HepG2 (cell line): ENCODE results near the gene DPY19L1. TPM values are rescaled to one million over a fixed set of nuclear protein-coding genes. Genes with fewer than 3 reads are reported as not detected.

Experiments
- CENPX ChIP-seq: sonication (generic); formaldehyde crosslinking; IDR thresholded peaks from 2 replicates; pipeline ENCODE4 v1.9.0; 2021; ENCODE audit warnings: mild to moderate bottlenecking, missing genetic modification reagents, moderate library complexity
- DNMT3B ChIP-seq: conservative IDR thresholded peaks from 2 replicates; pipeline ENCODE4 v1.6.1; 2016; ENCODE audit warnings: missing biosample characterization, control low read depth
- ETV6 ChIP-seq: sonication (generic); formaldehyde crosslinking; conservative IDR thresholded peaks from 2 replicates; pipeline ENCODE4 v1.4.0; 2020; ENCODE audit warnings: missing genetic modification reagents
- HNRNPL ChIP-seq: fragments of 200-400 bp; formaldehyde crosslinking; IDR thresholded peaks from 2 replicates; pipeline ENCODE4 v1.6.1; 2017; ENCODE audit warnings: mild to moderate bottlenecking, low read depth, low read length
- KAT7 ChIP-seq: IDR thresholded peaks from 2 replicates; pipeline ENCODE4 v1.6.1; 2018; ENCODE audit warnings: borderline replicate concordance, missing compliant biosample characterization
- MZF1 ChIP-seq: sonication (generic); formaldehyde crosslinking; IDR thresholded peaks from 2 replicates; pipeline ENCODE4 v1.8.1; 2023; ENCODE audit warnings: mild to moderate bottlenecking, missing genetic modification reagents, borderline replicate concordance
- PHB2 ChIP-seq: fragments of 450-650 bp; IDR thresholded peaks from 2 replicates; pipeline ENCODE4 v1.6.1; 2018; ENCODE audit not compliant: partially characterized antibody
- PRMT3 ChIP-seq: sonication (generic); formaldehyde crosslinking; IDR thresholded peaks from 2 replicates; pipeline ENCODE4 v1.8.1; 2022; ENCODE audit warnings: low read depth, mild to moderate bottlenecking, moderate library complexity, missing genetic modification reagents, borderline replicate concordance
- RBAK ChIP-seq: sonication (generic); formaldehyde crosslinking; IDR thresholded peaks from 2 replicates; pipeline ENCODE4 v1.5.1; 2020; ENCODE audit warnings: mild to moderate bottlenecking, missing genetic modification reagents
- RFX1 ChIP-seq: fragments of 450-650 bp; IDR thresholded peaks from 2 replicates; pipeline ENCODE4 v1.6.1; 2017
- SNAI1 ChIP-seq: sonication (generic); formaldehyde crosslinking; IDR thresholded peaks from 2 replicates; pipeline ENCODE4 v1.5.0; 2020; ENCODE audit warnings: mild to moderate bottlenecking, missing genetic modification reagents, borderline replicate concordance
- XBP1 ChIP-seq: sonication (generic); formaldehyde crosslinking; IDR thresholded peaks from 2 replicates; pipeline ENCODE4 v1.5.0; 2020; ENCODE audit warnings: missing genetic modification reagents
- YEATS4 ChIP-seq: sonication (generic); formaldehyde crosslinking; IDR thresholded peaks from 2 replicates; pipeline ENCODE4 v1.4.0; 2020; ENCODE audit warnings: missing genetic modification reagents, borderline replicate concordance
- ZFP36L1 ChIP-seq: sonication (generic); formaldehyde crosslinking; IDR thresholded peaks from 2 replicates; pipeline ENCODE4 v1.8.0; 2022; ENCODE audit warnings: mild to moderate bottlenecking, missing genetic modification reagents, moderate library complexity
- ZFP41 ChIP-seq: sonication (generic); formaldehyde crosslinking; IDR thresholded peaks from 2 replicates; pipeline ENCODE4 v1.4.0; 2020; ENCODE audit warnings: mild to moderate bottlenecking, missing genetic modification reagents, borderline replicate concordance
- ZFYVE20 ChIP-seq: sonication (generic); formaldehyde crosslinking; IDR thresholded peaks from 2 replicates; pipeline ENCODE4 v1.8.0; 2023; ENCODE audit warnings: low read depth, mild to moderate bottlenecking, moderate library complexity, missing genetic modification reagents, borderline replicate concordance
- ZNF224 ChIP-seq: sonication (generic); formaldehyde crosslinking; IDR thresholded peaks from 2 replicates; pipeline ENCODE4 v1.5.0; 2020; ENCODE audit warnings: mild to moderate bottlenecking, missing genetic modification reagents
- ZNF230 ChIP-seq: sonication (generic); formaldehyde crosslinking; IDR thresholded peaks from 2 replicates; pipeline ENCODE4 v1.4.0; 2020; ENCODE audit warnings: mild to moderate bottlenecking, missing genetic modification reagents
- ZNF484 ChIP-seq: sonication (generic); formaldehyde crosslinking; IDR thresholded peaks from 2 replicates; pipeline ENCODE4 v1.5.1; 2020; ENCODE audit warnings: mild to moderate bottlenecking, low read depth, missing genetic modification reagents, borderline replicate concordance
- ZNF678 ChIP-seq: sonication (generic); formaldehyde crosslinking; IDR thresholded peaks from 2 replicates; pipeline ENCODE4 v1.4.0; 2020; ENCODE audit warnings: mild to moderate bottlenecking, missing genetic modification reagents
- ZNF709 ChIP-seq: sonication (generic); formaldehyde crosslinking; IDR thresholded peaks from 2 replicates; pipeline ENCODE4 v1.5.0; 2020; ENCODE audit warnings: mild to moderate bottlenecking, missing genetic modification reagents
- ZNF790 ChIP-seq: sonication (generic); formaldehyde crosslinking; IDR thresholded peaks from 2 replicates; pipeline ENCODE4 v1.8.0; 2022; ENCODE audit warnings: missing genetic modification reagents, mild to moderate bottlenecking, borderline replicate concordance
- ZSCAN21 ChIP-seq: sonication (generic); formaldehyde crosslinking; IDR thresholded peaks from 2 replicates; pipeline ENCODE4 v1.8.0; 2022; ENCODE audit warnings: mild to moderate bottlenecking, missing genetic modification reagents, moderate library complexity, borderline replicate concordance
- polyA plus RNA-seq, 8 experiments: library from polyadenylated mRNA; depleted of rRNA in 3 of 8; stranded (reverse) in 7 of 8; unstranded in 1 of 8; fragments of >200 nt; fragmentation: Illumina TruSeq in 4 of 8; extraction: Trizol in 4 of 8; gene quantifications; 2 replicates each; pipeline versions ENCODE4 v1.2.1 to v1.2.3, GENCODE V29; 2011 to 2016; ENCODE audit warnings: low read depth in 4 of 8, missing spikeins in 1 of 8, mixed read lengths in 1 of 8; ENCODE audit not compliant: insufficient read depth in 1 of 8
- total RNA-seq, 5 experiments: library from RNA; depleted of rRNA; stranded (reverse); fragments of >200 nt; fragmentation: Illumina TruSeq; extraction: Trizol; gene quantifications; 2 replicates each; pipeline ENCODE4 v1.2.3, GENCODE V29; 2016; ENCODE audit warnings: low read depth in 1 of 5
- TF ChIP-seq, protein P1 (sequence below): sonication (generic); formaldehyde crosslinking; IDR thresholded peaks from 2 replicates; pipeline ENCODE4 v1.9.0; 2021; ENCODE audit warnings: mild to moderate bottlenecking, missing genetic modification reagents

The DPY19L1 gene
- total and polyA plus RNA-seq, 2 of the 13 experiments (the other 11 are each of a cell fraction or from before 2014, with no cell fraction given): 18.9 to 32.6 TPM

DNA sequence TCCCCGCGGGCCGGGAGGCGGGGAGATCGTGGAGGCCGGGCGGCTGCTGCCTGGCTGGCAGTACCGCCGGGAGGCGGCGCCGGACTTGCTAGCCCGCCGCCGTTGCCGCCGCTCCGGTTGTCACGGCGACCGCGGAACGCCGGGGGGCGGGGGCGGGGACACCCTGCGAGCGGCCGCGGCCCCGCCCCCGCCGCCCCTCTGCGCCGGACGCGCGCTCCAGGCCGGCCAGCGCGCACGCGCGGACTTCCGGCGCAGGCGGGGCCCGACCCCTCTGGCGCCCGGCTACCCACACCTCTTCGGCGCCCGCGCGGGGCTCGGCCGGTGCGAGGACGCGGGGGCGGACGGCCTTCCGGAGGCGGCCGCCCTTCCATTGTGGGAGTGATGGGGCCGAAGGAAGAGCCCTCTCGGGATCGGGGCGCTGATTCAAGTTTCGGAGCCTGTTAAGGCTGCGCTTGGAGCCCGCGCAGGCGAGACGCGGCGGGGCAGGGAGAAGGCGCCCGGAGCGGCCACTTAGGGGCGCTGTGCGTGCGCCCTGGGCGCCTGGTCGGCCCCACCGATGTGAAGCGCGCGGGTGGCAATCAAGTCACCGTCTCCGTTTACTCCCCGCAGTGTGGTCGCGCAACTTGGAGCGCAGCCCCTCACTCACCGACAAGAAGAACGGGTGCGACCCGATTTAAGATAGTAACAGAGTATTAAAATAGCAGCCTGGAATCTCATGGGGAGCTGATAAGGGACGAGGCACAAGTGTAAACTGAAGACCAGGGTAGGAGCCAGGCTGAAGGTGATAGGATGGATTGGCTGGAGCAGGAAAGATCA is 449 bp upstream of the DPY19L1 start (continued):
- TF ChIP-seq, protein P1, sequence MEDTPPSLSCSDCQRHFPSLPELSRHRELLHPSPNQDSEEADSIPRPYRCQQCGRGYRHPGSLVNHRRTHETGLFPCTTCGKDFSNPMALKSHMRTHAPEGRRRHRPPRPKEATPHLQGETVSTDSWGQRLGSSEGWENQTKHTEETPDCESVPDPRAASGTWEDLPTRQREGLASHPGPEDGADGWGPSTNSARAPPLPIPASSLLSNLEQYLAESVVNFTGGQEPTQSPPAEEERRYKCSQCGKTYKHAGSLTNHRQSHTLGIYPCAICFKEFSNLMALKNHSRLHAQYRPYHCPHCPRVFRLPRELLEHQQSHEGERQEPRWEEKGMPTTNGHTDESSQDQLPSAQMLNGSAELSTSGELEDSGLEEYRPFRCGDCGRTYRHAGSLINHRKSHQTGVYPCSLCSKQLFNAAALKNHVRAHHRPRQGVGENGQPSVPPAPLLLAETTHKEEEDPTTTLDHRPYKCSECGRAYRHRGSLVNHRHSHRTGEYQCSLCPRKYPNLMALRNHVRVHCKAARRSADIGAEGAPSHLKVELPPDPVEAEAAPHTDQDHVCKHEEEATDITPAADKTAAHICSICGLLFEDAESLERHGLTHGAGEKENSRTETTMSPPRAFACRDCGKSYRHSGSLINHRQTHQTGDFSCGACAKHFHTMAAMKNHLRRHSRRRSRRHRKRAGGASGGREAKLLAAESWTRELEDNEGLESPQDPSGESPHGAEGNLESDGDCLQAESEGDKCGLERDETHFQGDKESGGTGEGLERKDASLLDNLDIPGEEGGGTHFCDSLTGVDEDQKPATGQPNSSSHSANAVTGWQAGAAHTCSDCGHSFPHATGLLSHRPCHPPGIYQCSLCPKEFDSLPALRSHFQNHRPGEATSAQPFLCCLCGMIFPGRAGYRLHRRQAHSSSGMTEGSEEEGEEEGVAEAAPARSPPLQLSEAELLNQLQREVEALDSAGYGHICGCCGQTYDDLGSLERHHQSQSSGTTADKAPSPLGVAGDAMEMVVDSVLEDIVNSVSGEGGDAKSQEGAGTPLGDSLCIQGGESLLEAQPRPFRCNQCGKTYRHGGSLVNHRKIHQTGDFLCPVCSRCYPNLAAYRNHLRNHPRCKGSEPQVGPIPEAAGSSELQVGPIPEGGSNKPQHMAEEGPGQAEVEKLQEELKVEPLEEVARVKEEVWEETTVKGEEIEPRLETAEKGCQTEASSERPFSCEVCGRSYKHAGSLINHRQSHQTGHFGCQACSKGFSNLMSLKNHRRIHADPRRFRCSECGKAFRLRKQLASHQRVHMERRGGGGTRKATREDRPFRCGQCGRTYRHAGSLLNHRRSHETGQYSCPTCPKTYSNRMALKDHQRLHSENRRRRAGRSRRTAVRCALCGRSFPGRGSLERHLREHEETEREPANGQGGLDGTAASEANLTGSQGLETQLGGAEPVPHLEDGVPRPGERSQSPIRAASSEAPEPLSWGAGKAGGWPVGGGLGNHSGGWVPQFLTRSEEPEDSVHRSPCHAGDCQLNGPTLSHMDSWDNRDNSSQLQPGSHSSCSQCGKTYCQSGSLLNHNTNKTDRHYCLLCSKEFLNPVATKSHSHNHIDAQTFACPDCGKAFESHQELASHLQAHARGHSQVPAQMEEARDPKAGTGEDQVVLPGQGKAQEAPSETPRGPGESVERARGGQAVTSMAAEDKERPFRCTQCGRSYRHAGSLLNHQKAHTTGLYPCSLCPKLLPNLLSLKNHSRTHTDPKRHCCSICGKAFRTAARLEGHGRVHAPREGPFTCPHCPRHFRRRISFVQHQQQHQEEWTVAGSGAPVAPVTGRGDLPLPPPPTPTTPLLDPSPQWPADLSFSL (CRISPR knock-in tag): no peak
- TF ChIP-seq SNAI1 (no peak), XBP1 (no peak), ZNF484 (CRISPR knock-in tag) (no peak), PRMT3 (CRISPR knock-in tag) (no peak), ZFYVE20 (CRISPR knock-in tag) (no peak), YEATS4 (CRISPR knock-in tag) (peak; percentile 61), ZFP41 (CRISPR knock-in tag) (no peak), ZNF790 (no peak), HNRNPL (no peak), RBAK (no peak), RFX1 (peak; percentile 70), ETV6 (CRISPR knock-in tag) (peak; percentile 56; the same call in 1 of the 2 replicates), ZSCAN21 (CRISPR knock-in tag) (no peak), ZNF709 (CRISPR knock-in tag) (peak; percentile 16; the same call in 1 of the 2 replicates), ZNF224 (CRISPR knock-in tag) (no peak), ZNF230 (CRISPR knock-in tag) (no peak), CENPX (CRISPR knock-in tag) (no peak), PHB2 (no peak), MZF1 (CRISPR knock-in tag) (no peak), DNMT3B (CRISPR knock-in tag) (no peak), ZNF678 (no peak), KAT7 (no peak), ZFP36L1 (CRISPR knock-in tag) (no peak)
